GM10248 (cell line): Measurements from ENCODE around the gene STRADA.

ENCODE experiments used
- CTCF ChIA-PET: fragments of 300-600 bp; sonication (Branson Sonifier 250); formaldehyde crosslinking; extraction: SDS; loops from one replicate; lab custom pipeline; 2021; ENCODE audit warnings: antibody characterized with exemption; lab: Yijun Ruan, JAX
- POLR2A ChIA-PET: fragments of 350-650 bp; sonication (Branson Sonifier 250); formaldehyde crosslinking; extraction: SDS; loops from one replicate; lab custom pipeline; 2020; ENCODE audit warnings: antibody characterized with exemption; lab: Yijun Ruan, JAX
- DNase-seq: peaks from one replicate; pipeline ENCODE4 v3.0.0; 2012; ENCODE audit errors: extremely low spot score
- TF ChIP-seq, protein P1 (sequence below): IDR thresholded peaks from 2 replicates; pipeline ENCODE4 v1.5.1; 2012; ENCODE audit warnings: mild to moderate bottlenecking, low read depth; ENCODE audit errors: extremely low read depth, missing control alignments, control extremely low read depth

The STRADA gene

DNA sequence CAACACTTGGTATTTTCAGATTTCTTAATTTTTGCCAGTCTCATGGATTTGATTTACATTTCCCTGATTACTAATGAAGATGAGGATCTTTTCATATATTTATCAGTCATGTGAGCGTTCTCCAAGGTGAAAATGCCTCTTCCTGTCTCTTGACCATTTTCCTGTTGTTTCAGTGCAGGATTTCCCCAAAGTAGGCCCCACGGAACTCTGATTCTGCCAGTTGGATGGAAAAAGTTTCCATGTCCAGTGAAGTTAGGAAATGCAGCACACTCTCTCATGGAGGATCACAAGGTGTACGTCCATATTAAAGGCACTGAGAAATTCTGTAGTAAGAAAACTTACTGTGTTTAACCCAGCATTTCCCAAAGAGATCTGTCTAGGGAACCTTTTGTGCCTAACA is 25.2 kb downstream of the STRADA start:
- CTCF ChIA-PET, result interaction anchor here (1.0 kb wide), 1 partner anchor 15 kb away, joined by 3 read pairs; no protein-coding TSS in a partner anchor

DNA sequence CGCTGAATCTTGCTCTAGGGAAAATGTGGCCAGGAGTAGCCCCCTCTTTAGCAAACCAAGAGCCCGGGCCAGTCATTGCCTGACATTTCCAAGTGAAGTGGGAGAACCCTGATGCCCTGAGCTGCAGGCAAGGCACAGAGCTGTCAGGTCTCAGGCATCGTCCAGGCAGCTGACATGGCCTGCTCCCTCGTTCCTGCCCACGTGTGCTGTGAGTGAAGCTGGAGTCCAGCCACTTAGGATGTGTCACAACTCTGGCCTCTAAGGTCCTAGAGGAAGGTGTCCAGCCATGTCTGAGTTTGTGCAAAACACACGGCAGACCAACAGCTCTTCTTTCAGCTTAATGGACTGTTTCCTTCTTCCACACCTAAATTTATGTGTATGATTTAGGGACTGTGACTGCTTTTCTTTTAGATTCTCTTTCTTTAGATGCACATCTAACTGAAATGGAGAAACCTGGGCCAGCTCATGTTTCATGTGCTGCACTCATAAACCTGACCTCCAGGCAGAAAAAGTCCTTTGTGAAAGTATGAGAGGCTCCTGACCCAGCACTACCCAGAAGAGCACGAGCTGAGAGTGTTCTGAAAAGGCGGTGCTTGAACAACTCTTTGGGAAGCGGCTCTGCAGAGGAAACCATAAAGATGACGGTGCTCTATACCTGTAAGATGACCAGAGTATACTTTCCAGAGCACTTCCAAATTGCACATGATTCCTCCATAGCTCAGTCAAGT is 26.9 kb downstream of the STRADA start:
- ChIA-PET POLR2A (interaction anchor here (1.2 kb wide), 1 partner anchor 14 kb away, joined by 3 read pairs; the partner anchor contains the start of gene LIMD2), CTCF (interaction anchor here (1.3 to 1.5 kb wide), 3 partner anchors 9 to 24 kb away, joined by 3 to 5 read pairs (median 5); no protein-coding TSS in a partner anchor)
- TF ChIP-seq, protein P1, sequence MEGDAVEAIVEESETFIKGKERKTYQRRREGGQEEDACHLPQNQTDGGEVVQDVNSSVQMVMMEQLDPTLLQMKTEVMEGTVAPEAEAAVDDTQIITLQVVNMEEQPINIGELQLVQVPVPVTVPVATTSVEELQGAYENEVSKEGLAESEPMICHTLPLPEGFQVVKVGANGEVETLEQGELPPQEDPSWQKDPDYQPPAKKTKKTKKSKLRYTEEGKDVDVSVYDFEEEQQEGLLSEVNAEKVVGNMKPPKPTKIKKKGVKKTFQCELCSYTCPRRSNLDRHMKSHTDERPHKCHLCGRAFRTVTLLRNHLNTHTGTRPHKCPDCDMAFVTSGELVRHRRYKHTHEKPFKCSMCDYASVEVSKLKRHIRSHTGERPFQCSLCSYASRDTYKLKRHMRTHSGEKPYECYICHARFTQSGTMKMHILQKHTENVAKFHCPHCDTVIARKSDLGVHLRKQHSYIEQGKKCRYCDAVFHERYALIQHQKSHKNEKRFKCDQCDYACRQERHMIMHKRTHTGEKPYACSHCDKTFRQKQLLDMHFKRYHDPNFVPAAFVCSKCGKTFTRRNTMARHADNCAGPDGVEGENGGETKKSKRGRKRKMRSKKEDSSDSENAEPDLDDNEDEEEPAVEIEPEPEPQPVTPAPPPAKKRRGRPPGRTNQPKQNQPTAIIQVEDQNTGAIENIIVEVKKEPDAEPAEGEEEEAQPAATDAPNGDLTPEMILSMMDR, result no peak
- DNase-seq, result no peak

More for the DNA sequence above, 25.2 kb downstream of the STRADA start:
- DNase-seq, result no peak
- POLR2A ChIA-PET, result no interaction called here
- TF ChIP-seq, protein P1, result no peak

DNA sequence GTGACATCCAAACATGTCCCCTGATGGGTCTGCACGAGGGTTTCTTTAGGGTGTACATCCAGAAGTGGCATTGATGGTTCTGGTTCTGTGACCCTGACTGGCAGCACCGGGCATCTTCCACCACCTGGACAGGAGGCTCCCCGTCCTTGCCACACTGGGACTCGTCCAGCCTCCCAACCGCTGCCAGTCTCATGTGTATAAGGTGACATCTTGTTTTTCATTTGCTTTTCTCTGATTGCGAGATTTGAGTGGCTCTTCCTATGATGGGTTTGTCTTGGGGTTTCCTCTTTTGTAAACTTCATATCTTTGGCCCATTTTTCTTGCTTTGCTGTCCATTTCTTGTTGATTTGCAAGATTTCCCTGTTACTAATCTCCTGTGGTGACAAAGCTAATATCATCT is 32.5 kb downstream of the STRADA start:
- CTCF ChIA-PET, result interaction anchor here (1.8 to 3.2 kb wide), 4 partner anchors 9 to 283 kb away, joined by 4 to 15 read pairs (median 10); no protein-coding TSS in a partner anchor
- no peak for DNase-seq
- TF ChIP-seq, protein P1, result no peak
- POLR2A ChIA-PET, result no interaction called here

DNA sequence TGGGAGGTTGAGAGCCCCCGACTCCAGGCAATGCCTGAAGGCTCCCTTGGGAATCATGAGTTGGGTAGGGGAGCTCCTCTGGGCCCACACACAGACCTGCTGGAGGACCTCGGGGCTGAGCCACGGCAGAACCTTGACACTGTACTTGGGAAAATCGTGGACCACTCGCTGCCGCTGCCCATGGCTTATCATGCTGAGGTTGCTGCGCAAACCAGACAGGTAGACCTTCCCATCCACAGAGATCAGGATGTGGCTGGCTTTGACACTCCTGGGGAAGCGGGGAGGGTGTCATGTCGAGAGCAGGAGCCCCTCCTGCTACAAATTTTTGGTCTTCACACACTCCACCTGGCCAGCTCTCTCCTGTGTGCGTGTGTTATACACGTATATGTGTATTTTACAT is 34.4 kb downstream of the STRADA start:
- no peak for DNase-seq
- CTCF ChIA-PET, result interaction anchor here (1.9 kb wide), 1 partner anchor 10 kb away, joined by 4 read pairs; no protein-coding TSS in a partner anchor
- POLR2A ChIA-PET, result interaction anchor here (0.6 kb wide), 2 partner anchors 12 to 35 kb away, joined by 3 read pairs; no protein-coding TSS in a partner anchor
- TF ChIP-seq, protein P1, result no peak

DNA sequence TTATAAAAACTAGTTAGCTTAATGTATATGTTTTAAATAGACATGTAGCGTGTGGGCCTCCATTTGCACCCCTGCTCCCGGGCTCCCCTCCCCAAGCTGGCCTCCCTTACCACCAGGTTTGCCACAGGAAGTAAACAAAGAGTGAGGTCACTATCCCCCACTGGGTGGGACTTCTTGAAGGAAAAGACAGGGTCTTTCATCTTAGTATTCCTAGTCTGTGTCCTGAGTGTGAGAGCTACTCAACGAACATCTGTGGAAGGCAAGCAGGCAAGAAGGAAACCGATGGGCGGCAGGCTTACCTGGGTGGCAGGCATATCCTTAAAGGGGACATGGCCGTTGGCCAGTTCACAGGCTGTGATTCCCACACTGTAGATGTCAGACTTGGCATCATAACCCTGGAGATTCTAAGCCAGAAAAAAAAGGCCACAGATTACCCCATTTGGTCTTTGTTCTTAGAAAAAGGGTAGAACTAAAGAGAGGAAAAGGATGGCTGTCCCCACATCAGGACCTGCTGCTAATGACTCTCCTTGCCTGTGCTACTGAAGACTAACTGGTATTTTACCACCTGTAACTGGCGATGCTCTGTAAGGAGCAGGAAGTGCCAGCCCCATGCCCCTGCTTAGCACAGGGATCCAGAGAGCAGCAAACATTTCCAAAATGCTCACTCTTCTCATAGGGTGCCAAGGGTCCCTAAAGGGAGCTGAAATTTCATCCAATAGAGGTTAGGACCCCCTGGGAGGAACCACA is 35.1 kb downstream of the STRADA start:
- TF ChIP-seq, protein P1, result no peak
- no peak for DNase-seq
- ChIA-PET CTCF (interaction anchor here (1.9 kb wide), 1 partner anchor 9 kb away, joined by 4 read pairs; no protein-coding TSS in a partner anchor), POLR2A (interaction anchor here (0.6 kb wide), 2 partner anchors 13 to 36 kb away, joined by 3 read pairs; no protein-coding TSS in a partner anchor)

DNA sequence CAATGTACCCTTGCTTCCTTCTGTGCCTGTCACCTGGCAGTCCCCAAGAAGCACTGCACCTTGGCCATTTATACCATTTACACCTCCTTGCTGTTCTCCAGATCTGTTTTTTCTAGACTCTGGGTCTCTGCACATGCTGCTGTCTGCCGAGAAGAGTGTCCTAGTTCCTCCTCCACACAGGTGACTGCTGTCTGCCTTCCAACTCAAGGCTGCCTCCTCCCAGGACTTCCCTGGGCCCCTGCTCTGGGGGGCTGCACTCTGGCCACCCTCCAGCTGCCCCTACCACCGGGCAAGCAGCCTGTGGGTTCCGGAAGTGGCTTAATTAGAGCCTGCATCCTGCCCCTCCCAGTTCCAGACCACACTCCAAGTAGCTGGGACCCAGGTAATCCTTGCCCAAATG is 35.9 kb downstream of the STRADA start:
- TF ChIP-seq, protein P1, result no peak
- CTCF ChIA-PET, result interaction anchor here (1.0 to 1.9 kb wide), 2 partner anchors 8 kb away, joined by 3 to 4 read pairs; no protein-coding TSS in a partner anchor
- DNase-seq, result no peak
- POLR2A ChIA-PET, result no interaction called here
